DND-41 (cell line): ENCODE data around the gene VWA8.

Experiments
- ATAC-seq: fragments of 200-7000 bp; cut with Tn5 transposase; 3 replicates; pipeline ENCODE4 v1.9.1; 2021; ENCODE audit warnings: low read depth; ENCODE audit not compliant: insufficient read depth
- DNase-seq: peaks from one replicate; pipeline ENCODE4 v3.0.0-alpha.2; 2020
- H2AFZ ChIP-seq: 2 replicates; pipeline ENCODE4 v1.6.0; 2012; ENCODE audit warnings: low read depth, low read length
- H3K27ac ChIP-seq: 2 replicates; pipeline ENCODE4 v1.5.1; 2012; ENCODE audit warnings: low read length, inconsistent platforms
- H3K27me3 ChIP-seq: fragments of 200-600 bp; sonication (generic); 2 replicates; pipeline ENCODE4 v1.6.0; 2012; ENCODE audit warnings: low read length, mild to moderate bottlenecking, inconsistent platforms; ENCODE audit not compliant: insufficient read depth, poor library complexity
- H3K36me3 ChIP-seq: 2 replicates; pipeline ENCODE4 v1.5.1; 2012; ENCODE audit warnings: low read length, inconsistent platforms; ENCODE audit not compliant: insufficient read depth
- H3K4me1 ChIP-seq: 2 replicates; pipeline ENCODE4 v1.5.1; 2012; ENCODE audit warnings: mild to moderate bottlenecking, low read length; ENCODE audit not compliant: insufficient read depth
- H3K4me2 ChIP-seq: 2 replicates; pipeline ENCODE4 v1.6.0; 2012; ENCODE audit warnings: mild to moderate bottlenecking, moderate library complexity, low read length, inconsistent platforms; ENCODE audit not compliant: insufficient read depth
- H3K4me3 ChIP-seq, 2 experiments: fragments of 200-600 bp in 1 of 2; shearing (Covaris generic) in 1 of 2; 2 replicates each; pipeline ENCODE4 v1.5.1; 2012 to 2016; ENCODE audit warnings: inconsistent platforms in 2 of 2, low read length in 2 of 2, mild to moderate bottlenecking in 2 of 2, low read depth in 1 of 2, moderate library complexity in 1 of 2
- H3K79me2 ChIP-seq: 2 replicates; pipeline ENCODE4 v1.6.0; 2012; ENCODE audit warnings: low read length, inconsistent platforms; ENCODE audit not compliant: insufficient read depth
- H3K9ac ChIP-seq: 2 replicates; pipeline ENCODE4 v1.6.0; 2012; ENCODE audit warnings: low read depth, mild to moderate bottlenecking, inconsistent platforms, low read length, moderate library complexity
- H3K9me3 ChIP-seq: 2 replicates; pipeline ENCODE4 v1.5.1; 2012; ENCODE audit warnings: low read length, moderate library complexity, mild to moderate bottlenecking, inconsistent platforms; ENCODE audit not compliant: insufficient read depth, severe bottlenecking
- H4K20me1 ChIP-seq: 2 replicates; pipeline ENCODE4 v1.6.0; 2012; ENCODE audit warnings: low read length; ENCODE audit not compliant: insufficient read depth
- CTCF ChIP-seq: IDR thresholded peaks from 2 replicates; pipeline ENCODE4 v1.5.1; 2012; ENCODE audit warnings: borderline replicate concordance, low read length, moderate library complexity, mild to moderate bottlenecking; ENCODE audit not compliant: poor library complexity, severe bottlenecking; ENCODE audit errors: extremely low read depth
- EZH2 ChIP-seq: IDR thresholded peaks from 3 replicates; pipeline ENCODE4 v1.6.1; 2012; ENCODE audit warnings: borderline replicate concordance, low read depth, mild to moderate bottlenecking, moderate library complexity, low read length, inconsistent platforms; ENCODE audit not compliant: severe bottlenecking

VWA8 gene

GRCh38 chr13:41552031-41552430, 408.9 kb downstream of the VWA8 start:
- TF ChIP-seq EZH2 = no peak
- TF ChIP-seq CTCF = no peak
- H3K4me3 ChIP-seq = no peak overlapping the region
- no peak for ATAC-seq

GRCh38 chr13:41550276-41550675, 410.6 kb downstream of the VWA8 start:
- Histone ChIP-seq H3K4me3 (no peak overlapping the region), H3K4me1 (no peaks in the 10 kb centered on the region), H4K20me1 (no peaks in the 10 kb centered on the region), H2AFZ (no peak overlapping the region), H3K9me3 (no peaks in the 10 kb centered on the region), H3K27ac (no peak overlapping the region), H3K9ac (no peak overlapping the region), H3K27me3 (no peaks in the 10 kb centered on the region), H3K79me2 (no peaks in the 10 kb centered on the region), H3K36me3 (no peaks in the 10 kb centered on the region), H3K4me2 (no peak overlapping the region)
- ATAC-seq (no peak), DNase-seq (no peak)
- TF ChIP-seq EZH2 = no peak
- TF ChIP-seq CTCF = no peak

More at GRCh38 chr13:41552031-41552430, 408.9 kb downstream of the VWA8 start:
- DNase-seq = no peak
- H3K4me2 ChIP-seq = no peak overlapping the region
- H2AFZ ChIP-seq = no peak overlapping the region
- no peak overlapping the region for H3K27ac ChIP-seq
- H3K36me3 ChIP-seq = no peaks in the 10 kb centered on the region
- no peaks in the 10 kb centered on the region for H3K4me1 ChIP-seq
- H3K79me2 ChIP-seq = no peaks in the 10 kb centered on the region
- no peaks in the 10 kb centered on the region for H3K9me3 ChIP-seq
- no peak overlapping the region for H3K9ac ChIP-seq
- no peaks in the 10 kb centered on the region for H4K20me1 ChIP-seq
- no peaks in the 10 kb centered on the region for H3K27me3 ChIP-seq

- no peaks in the 10 kb centered on the region for H4K20me1 ChIP-seq
- H2AFZ ChIP-seq = no peak overlapping the region
Observed at GRCh38 chr13:41549491-41549890, 411.4 kb downstream of the VWA8 start.

More at GRCh38 chr13:41549491-41549890, 411.4 kb downstream of the VWA8 start:
- no peaks in the 10 kb centered on the region for H3K36me3 ChIP-seq
- no peaks in the 10 kb centered on the region for H3K27me3 ChIP-seq
- no peak overlapping the region for H3K9ac ChIP-seq
- no peak overlapping the region for H3K4me2 ChIP-seq
- DNase-seq = no peak
- no peak for ATAC-seq
- no peak overlapping the region for H3K27ac ChIP-seq
- TF ChIP-seq EZH2 (no peak), CTCF (no peak)
- no peaks in the 10 kb centered on the region for H3K4me1 ChIP-seq
- no peaks in the 10 kb centered on the region for H3K9me3 ChIP-seq
- no peaks in the 10 kb centered on the region for H3K79me2 ChIP-seq
- no peak overlapping the region for H3K4me3 ChIP-seq
